Duodenal mucosa (tissue), 2 donors: ENCODE data around the gene HOXB9.

Experiments used
- H3K27ac ChIP-seq: one replicate; pipeline ENCODE4 v1.7.0; 2013; ENCODE audit warnings: low read depth, low read length
- H3K27me3 ChIP-seq, 2 donors: one replicate each; pipeline ENCODE4 v1.7.0; 2013; ENCODE audit warnings: low read length in 2 of 2, control low read depth in 1 of 2; ENCODE audit not compliant: insufficient read depth in 2 of 2, control insufficient read depth in 1 of 2
- H3K36me3 ChIP-seq, 2 donors: one replicate each; pipeline ENCODE4 v1.7.0; 2013; ENCODE audit warnings: low read length in 2 of 2, control low read depth in 1 of 2; ENCODE audit not compliant: insufficient read depth in 2 of 2, control insufficient read depth in 1 of 2
- H3K4me1 ChIP-seq, 2 donors: one replicate each; pipeline ENCODE4 v1.7.0; 2013; ENCODE audit warnings: low read length in 2 of 2, control low read depth in 1 of 2; ENCODE audit not compliant: insufficient read depth in 2 of 2, control insufficient read depth in 1 of 2
- H3K4me3 ChIP-seq, 2 donors: one replicate each; pipeline ENCODE4 v1.7.0; 2013; ENCODE audit warnings: low read length in 2 of 2, low read depth in 1 of 2
- H3K9ac ChIP-seq, 2 donors: one replicate each; pipeline ENCODE4 v1.7.0; 2013; ENCODE audit warnings: low read length in 2 of 2, low read depth in 1 of 2
- H3K9me3 ChIP-seq, 2 donors: one replicate each; pipeline ENCODE4 v1.7.0; 2013; ENCODE audit warnings: low read length in 2 of 2, control low read depth in 1 of 2; ENCODE audit not compliant: control insufficient read depth in 1 of 2

The HOXB9 gene

GRCh38 chr17:48609759-48610281 is 16.3 kb downstream of the HOXB9 start:
- Histone ChIP-seq H3K27me3 (peaks cover 72 to 90% of the 10 kb centered on the region in 2 donors), H3K9ac (no peak overlapping the region), H3K4me1 (peaks cover 0 to 21% of the 10 kb centered on the region in 2 donors), H3K27ac (no peak overlapping the region), H3K9me3 (no peaks in the 10 kb centered on the region), H3K4me3 (peak overlapping the region; percentile 68 to 73), H3K36me3 (no peaks in the 10 kb centered on the region)

- Histone ChIP-seq H3K27ac (no peak overlapping the region), H3K9me3 (no peaks in the 10 kb centered on the region), H3K9ac (no peak overlapping the region), H3K27me3 (peaks cover 73 to 91% of the 10 kb centered on the region in 2 donors), H3K4me1 (peaks cover 0 to 17% of the 10 kb centered on the region in 2 donors), H3K4me3 (no peak overlapping the region), H3K36me3 (no peaks in the 10 kb centered on the region)
Measured at GRCh38 chr17:48609033-48609432, 17.1 kb downstream of the HOXB9 start.

GRCh38 chr17:48608494-48608834 is 17.7 kb downstream of the HOXB9 start:
- Histone ChIP-seq H3K4me1 (peaks cover 0 to 15% of the 10 kb centered on the region in 2 donors), H3K9me3 (no peaks in the 10 kb centered on the region), H3K36me3 (no peaks in the 10 kb centered on the region), H3K27ac (no peak overlapping the region), H3K4me3 (no peak overlapping the region), H3K9ac (no peak overlapping the region), H3K27me3 (peaks cover 76 to 91% of the 10 kb centered on the region in 2 donors)

GRCh38 chr17:48606892-48607614 is 19.1 kb downstream of the HOXB9 start:
- Histone ChIP-seq H3K27ac (no peak overlapping the region), H3K9ac (no peak overlapping the region), H3K9me3 (no peaks in the 10 kb centered on the region), H3K27me3 (peaks cover 78 to 92% of the 10 kb centered on the region in 2 donors), H3K4me1 (peaks cover 7 to 14% of the 10 kb centered on the region in 2 donors), H3K4me3 (no peak overlapping the region), H3K36me3 (no peaks in the 10 kb centered on the region)

GRCh38 chr17:48605991-48606891 is 19.9 kb downstream of the HOXB9 start:
- Histone ChIP-seq H3K9me3 (no peaks in the 10 kb centered on the region), H3K36me3 (no peaks in the 10 kb centered on the region), H3K4me3 (no peak overlapping the region), H3K9ac (no peak overlapping the region), H3K4me1 (peaks cover 14 to 16% of the 10 kb centered on the region in 2 donors), H3K27me3 (peaks cover 77 to 93% of the 10 kb centered on the region in 2 donors), H3K27ac (no peak overlapping the region)

GRCh38 chr17:48605409-48605919 is 20.7 kb downstream of the HOXB9 start:
- Histone ChIP-seq H3K9ac (no peak overlapping the region), H3K9me3 (no peaks in the 10 kb centered on the region), H3K27me3 (peaks cover 78 to 93% of the 10 kb centered on the region in 2 donors), H3K27ac (no peak overlapping the region), H3K36me3 (no peaks in the 10 kb centered on the region), H3K4me1 (peaks cover 9 to 14% of the 10 kb centered on the region in 2 donors), H3K4me3 (no peak overlapping the region)

- H3K27ac ChIP-seq: peak within 1 kb of the TSS; percentile 23
- peak within 1 kb of the TSS in 1 of 2 donors; percentile 24 for H3K4me3 ChIP-seq
- no peaks in the 10 kb centered on the region for H3K9me3 ChIP-seq
- peaks cover 80 to 95% of the 10 kb centered on the region in 2 donors for H3K27me3 ChIP-seq
- peaks cover 7 to 14% of the 10 kb centered on the region in 2 donors for H3K4me1 ChIP-seq
- H3K9ac ChIP-seq: no peak within 1 kb of the TSS
- no peaks in the 10 kb centered on the region for H3K36me3 ChIP-seq
Measured at GRCh38 chr17:48604770-48605329, 21.3 kb downstream of the HOXB9 start, which contains the start of gene HOXB6. Gene HOXB6 (minus strand): TSS chr17:48604986. CDS start chr17:48598150, 6,836 bp downstream.

- H3K4me3 ChIP-seq: peak overlapping the region in 1 of 2 donors; percentile 24
- H3K27me3 ChIP-seq: peaks cover 80 to 95% of the 10 kb centered on the region in 2 donors
- H3K9me3 ChIP-seq: no peaks in the 10 kb centered on the region
- no peak overlapping the region for H3K9ac ChIP-seq
- no peaks in the 10 kb centered on the region for H3K36me3 ChIP-seq
- H3K27ac ChIP-seq: peak overlapping the region; percentile 23
- peaks cover 7 to 14% of the 10 kb centered on the region in 2 donors for H3K4me1 ChIP-seq
Measured at GRCh38 chr17:48603959-48604769, 22.0 kb downstream of the HOXB9 start.
